HCEC 1CT (cell line): ENCODE data around the gene CLEC4D.
"Not testable (repeated sequence)": the region's sequence is repeated elsewhere in the genome, so short reads cannot be mapped to it uniquely, and the experiment has no call there.

Experiments used
- DNase-seq: peaks from one replicate; pipeline ENCODE4 v3.0.0-alpha.2; 2017

The CLEC4D gene

DNA sequence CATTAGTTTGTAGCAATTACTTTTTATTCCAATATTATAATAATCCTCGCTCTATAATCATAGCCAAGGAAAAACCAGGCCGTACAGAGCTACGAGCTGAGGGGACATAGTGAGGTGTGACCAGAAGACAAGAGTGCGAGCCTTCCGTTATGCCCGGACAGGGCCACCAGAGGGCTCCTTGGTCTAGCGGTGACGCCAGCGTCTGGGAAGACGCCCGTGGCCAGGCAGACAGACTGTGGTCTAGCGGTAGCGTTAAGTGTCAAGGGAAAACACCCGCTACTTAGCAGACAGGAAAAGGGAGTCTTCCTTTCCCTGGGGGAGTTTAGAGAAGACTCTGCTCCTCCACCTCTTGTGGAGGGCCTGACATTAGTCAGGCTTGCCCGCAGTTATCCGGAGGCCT is 24.5 kb downstream of the CLEC4D start:
- not testable (repeated sequence) for DNase-seq

DNA sequence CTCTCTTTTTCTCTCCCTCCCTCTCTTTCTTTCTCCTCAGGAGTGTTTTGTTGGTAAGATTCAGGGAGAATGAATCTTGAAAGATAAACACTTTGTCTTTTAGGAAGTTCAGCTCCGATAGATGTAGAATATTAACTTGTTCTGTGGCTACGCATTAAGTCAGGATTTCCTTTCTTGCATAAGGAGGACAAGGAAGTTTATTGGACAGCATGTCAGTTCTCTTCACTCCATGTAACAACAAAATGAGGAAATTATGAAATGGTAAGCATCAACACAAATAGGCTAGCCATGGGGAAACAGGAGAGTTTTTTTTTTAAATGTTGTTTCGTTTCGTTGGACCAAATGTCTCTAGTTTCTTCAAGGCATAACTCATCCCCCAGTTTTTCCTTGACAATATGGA is 27.5 kb downstream of the CLEC4D start, which contains the start of gene CLEC4E:
TSS of gene CLEC4E (minus strand) at position 75 of the 400 bp plus-strand sequence. CDS start 108 bp downstream, outside the sequence.
- not testable (repeated sequence) for DNase-seq

DNA sequence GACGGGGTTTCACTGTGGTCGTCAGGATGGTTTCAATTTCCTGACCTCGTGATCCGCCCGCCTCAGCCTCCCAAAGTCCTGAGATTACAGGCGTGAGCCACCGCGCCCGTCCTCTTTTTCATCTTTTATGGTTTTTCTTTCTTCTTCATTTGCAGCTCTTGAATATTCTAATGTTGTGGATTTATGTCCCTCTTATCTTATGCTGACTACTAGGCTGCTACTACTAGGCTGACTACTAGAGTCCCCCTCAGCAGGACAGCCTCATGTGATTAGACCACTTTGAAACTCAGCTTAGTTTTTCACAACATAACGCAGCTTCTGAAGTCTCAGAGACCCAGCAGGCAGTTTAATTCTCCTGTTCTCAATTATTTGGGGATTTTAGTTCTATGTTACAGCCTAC is 28.3 kb downstream of the CLEC4D start:
- no peak for DNase-seq

DNA sequence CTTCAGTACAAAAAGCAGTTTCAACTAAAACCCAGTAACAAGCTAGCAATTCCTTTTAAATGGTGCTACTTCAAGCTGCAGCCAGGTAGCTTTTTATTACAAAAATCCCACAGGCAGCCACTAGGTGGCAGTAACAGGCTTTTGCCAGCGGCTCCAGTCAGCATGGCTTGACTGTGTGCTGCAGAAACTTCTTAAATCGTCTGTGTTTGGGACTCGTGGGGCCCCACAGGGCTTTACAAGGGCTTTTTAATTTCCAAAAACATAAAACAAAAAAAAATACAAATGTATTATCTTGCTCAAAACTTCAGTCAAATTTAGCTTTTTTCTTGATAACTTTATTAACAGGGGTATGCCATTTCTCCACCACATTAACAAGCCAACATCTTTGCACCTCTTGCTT is 31.0 kb downstream of the CLEC4D start:
- DNase-seq = peak; percentile 40

DNA sequence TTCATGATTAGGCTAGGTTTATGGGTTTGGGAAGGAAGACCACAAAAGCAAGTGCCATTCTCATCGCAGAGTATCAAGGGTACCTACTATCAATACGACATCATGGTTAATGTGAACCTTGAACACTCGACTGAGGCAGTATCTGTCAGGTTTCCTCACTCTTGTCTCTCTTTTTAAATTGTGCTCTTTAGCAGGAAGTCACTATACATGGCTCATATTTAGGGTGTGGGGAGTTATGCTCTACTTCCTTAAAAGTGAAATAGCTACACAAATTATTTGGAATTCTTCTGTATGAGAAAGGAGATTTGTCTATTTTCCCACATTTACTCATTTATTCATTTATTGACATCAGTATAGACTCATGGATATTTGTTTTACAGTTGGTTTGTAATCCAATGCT is 33.3 kb downstream of the CLEC4D start:
- DNase-seq = no peak

DNA sequence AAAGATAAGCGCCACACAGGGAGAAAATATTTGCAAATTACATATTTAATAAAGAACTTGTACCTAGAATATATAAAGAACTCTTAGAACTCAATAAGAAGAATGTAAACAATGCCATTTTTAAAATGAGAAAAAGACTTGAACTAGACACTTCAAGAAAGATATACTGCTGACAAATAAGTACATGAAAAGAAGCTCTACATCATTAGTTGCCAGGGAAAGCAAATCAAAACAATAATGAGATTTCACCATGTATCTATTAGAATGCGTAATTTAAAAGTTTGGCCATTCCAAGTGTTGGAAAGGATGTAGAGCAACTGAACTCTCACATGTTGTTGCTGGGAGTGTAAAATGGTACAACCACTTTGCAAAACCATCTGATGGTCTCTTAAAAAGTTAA is 34.3 kb downstream of the CLEC4D start:
- no peak for DNase-seq

DNA sequence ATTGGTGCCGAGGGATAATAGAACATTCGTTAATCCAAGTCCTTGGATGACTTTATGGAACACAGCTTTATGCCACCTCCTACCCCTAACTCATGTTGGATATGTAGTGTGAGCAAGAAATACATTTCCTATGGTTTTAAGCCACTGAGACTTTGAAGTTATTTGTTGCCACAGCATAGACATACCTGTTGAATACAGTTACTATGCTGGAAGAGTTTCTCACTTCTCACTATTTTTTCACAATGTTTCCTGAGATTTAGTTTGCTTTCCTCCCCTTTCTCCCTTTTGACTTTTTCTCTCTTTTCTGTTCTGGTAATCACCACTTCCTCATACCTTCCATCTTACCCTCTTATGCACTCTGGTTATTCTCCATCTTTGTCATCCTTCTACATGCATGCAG is 34.9 kb downstream of the CLEC4D start:
- no peak for DNase-seq

DNA sequence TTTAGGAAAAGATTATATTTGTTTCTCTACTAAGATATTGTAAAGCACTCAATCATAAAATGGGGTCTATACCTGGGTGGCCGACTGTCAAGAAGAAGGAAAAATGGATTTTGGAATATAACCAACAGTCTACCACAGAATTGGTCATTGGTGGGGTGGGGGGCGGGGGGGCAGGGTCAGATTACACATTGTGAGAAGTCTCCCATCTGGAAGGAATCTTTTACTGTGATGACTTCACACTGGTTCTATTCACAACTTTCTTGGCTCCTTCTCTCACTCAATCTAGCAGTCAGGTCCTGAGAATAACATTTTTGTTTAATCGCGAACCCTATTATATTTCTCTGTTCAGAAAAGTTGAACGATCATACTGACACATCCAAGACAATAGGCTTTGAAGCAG is 36.1 kb downstream of the CLEC4D start:
- DNase-seq = no peak

DNA sequence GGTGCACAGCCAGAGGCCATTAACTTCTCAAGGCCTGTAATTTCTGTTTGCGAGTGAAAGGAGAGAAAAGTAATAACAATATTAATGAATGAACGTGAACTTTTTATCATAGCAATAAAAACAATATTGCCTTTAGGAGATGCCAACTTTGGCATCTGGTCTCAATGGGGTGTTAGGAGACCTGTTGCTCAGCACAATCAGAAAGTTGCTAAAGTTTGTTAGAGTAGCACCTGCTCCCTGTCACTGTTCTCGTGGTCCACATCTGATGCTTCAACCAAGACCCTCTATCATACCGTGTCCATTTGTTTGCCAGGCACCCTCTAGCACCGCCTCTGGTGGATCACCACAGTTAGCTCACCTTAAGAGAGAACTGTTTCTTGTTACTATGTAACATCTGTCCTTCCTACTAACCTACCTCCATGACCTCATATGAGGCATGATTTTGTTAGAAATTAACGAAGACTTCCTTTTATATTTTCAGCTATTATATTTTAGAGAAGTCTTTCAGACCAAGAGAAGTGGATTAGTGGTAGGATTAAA is 39.9 kb downstream of the CLEC4D start:
- no peak for DNase-seq

DNA sequence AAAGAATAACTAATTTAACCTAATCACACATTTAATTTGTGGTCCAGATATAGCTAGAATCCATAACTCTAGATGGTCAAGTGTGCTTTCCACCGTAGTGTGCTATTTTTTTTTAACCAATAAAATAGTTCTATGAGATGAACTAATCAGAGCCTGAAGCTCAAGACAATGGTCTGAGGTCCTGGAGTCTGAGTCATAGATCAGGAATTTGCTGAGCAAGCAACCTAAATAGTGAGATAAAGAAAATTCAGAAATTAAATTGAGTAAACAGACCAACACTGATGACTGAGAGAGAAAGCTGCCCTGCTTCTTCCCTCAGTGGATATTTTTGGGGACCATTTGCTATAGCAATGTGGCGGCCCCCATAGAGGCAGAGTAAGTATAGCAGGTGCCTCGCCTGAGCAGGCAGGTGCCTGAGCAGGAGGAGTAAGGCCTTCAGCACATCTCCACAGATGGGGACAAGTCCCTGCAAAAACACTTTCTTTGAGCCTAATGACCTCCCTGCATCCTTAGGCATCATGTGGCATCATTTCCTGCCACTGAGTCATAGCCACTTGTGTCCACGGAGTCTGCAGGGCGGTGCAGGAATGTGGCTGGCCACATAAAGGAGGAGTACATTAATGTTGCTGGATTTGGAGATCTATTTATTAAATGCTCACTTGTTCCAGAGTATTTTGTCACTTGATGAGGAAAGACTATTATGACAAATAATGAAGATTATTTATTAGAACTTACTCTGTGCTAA is 41.3 kb downstream of the CLEC4D start:
- peak; percentile 20 for DNase-seq

DNA sequence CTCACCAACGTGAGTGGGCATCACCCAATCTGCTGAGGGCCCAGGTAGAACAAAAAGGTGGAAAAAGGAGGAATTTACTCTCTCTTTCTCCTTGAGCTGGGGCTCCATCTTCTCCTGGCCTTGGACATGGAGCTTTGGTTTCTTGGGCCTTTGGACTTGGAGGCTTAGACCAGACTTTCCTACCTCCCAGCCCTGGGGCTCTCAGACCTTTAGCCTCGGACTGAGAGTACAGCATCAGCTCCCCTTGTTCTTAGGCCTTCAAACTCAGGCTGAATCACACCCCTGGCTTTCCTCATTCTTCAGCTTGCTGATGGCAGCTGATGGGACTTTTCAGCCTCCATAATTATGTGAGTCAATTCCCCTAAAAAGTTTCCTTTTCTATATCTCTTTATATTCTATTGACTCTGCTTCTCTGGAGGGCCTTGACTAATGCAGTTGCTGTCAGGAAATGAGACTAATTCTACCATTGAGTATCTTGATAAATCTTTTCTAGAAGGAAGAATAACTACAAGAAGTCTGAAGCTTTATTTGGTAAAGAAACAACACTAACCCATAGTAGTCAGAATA is 43.3 kb downstream of the CLEC4D start:
- no peak for DNase-seq

DNA sequence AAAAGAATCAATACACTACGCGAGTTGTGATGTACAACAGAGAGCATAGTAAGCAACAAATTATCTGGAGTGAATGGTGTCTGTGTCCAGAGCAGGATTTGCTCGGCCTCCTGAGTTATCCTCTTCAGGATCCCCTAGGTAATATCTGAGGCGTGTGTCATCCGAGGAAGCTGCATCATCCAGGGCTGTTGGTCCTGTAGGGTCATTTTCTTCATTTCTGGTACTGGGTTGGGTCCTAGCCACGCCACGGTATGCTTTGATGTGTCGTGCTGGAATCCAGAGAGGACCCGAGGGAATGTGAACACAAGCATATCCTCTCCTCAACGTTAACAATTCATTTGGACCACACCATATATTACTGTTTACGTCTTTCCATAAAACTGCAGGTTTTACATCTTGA is 46.4 kb downstream of the CLEC4D start:
- DNase-seq = no peak

DNA sequence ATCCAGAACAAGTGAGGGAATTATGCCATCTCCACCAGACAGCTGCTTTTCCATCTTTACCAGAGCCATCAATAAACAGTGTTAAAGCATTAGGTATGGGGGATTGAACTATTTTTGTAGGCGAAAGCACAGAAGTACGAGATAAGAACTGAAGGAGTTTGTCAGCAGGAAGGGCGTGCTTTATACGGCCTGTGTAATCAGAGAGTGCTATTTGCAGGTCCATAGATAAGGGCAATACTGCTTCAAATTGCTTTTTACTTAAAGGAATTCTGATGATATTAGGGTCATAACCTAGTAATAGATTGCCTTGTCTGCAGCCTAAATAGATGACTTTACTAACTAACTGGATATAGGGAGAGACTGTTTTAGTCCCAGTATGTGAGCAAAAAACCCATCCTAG is 47.7 kb downstream of the CLEC4D start:
- DNase-seq = no peak

DNA sequence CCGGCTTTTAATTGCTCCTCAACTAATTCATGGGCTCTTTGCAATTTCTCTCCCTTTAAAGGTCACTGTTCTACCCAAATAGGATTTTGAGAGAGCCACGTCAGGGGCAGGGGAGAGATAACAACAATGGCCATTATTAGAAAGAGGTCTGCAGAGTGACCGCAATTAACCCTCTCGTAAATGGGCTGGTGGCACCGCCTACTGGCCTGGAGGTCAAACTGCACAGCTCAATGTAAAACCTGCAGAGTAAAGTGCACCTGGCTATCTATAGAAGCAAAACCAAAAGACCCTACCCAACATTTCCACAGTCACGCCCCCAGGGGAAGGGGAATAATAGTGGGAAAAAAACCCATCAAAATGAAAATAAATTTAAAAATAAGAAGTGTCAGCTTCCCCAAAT is 49.0 kb downstream of the CLEC4D start:
- DNase-seq = no peak

DNA sequence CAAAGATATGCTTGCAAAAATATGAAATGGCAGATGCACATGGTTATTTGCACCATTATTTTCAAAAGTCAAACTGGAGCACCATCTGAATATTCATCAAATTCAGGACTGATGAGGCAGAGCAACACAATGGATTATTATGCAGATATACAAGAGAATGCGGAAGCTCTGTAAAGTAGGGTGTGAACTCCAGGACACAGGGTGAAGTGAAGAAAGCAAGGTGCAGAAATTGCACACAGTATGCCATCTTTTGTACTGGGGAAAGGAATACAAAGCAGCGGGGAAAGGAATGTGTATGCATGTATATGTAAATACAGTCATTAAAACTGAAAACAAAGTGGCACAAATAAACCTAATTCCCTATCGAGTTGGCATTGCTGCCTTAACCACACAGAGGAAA is 50.1 kb downstream of the CLEC4D start:
- DNase-seq = no peak

DNA sequence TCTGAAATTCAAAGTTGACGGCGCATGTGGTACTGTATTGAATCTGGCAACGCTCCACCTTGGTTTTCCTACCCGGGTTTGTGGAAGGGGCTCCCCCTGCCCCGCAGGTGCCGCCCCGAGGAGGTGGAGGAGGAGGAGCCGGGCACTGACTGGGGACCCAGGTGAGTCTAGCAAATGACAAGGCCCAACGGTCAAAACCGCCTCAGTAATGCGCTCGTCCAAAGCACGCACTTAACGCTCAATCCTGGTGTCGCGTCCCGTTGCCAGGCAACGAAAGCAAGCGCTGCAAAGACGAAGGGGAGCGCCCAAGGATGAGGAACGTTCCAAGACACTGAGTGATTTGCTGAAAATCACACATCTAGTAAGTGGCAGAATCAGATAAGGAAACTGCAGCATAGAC is 51.4 kb downstream of the CLEC4D start:
- no peak for DNase-seq

DNA sequence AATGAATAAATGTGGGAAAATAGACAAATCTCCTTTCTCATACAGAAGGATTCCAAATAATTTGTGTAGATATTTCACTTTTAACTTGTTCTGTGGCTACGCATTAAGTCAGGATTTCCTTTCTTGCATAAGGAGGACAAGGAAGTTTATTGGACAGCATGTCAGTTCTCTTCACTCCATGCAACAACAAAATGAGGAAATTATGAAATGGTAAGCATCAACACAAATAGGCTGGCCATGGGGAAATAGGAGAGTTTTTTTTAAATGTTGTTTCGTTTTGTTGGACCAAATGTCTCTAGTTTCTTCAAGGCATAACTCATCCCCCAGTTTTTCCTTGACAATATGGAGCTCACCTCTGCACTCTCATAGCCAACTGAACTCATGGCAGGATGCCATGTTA is 52.7 kb downstream of the CLEC4D start:
- DNase-seq = not testable (repeated sequence)

DNA sequence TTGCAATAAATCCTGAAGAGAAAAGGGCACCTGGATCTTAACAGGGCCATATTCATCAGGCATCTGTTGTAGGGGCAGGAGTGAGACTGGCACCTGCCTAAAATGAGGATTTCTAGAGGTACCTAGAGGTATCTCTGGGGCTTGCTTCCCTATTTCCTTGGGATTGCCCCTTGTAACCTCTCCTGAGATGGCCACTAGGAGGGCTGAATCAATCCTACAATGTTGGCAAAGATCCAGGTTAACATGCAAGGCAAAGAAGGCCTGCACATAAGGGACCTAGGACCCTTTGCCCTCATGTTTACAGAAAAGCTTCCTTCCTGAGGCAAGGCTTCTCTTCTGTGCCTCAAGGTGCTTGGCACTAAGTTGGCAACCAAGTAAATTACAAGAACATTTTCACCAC is 53.2 kb downstream of the CLEC4D start:
- no peak for DNase-seq
